IMR-90 (cell line): ENCODE data around the gene MPZL1. TPM values are rescaled to one million over a fixed set of nuclear protein-coding genes. Genes with fewer than 3 reads are reported as not detected.

Source experiments
- ATAC-seq: fragments of 200-7000 bp; cut with Tn5 transposase; 2 replicates; pipeline ENCODE4 v1.9.1; 2020; ENCODE audit warnings: low read depth, mild to moderate bottlenecking, moderate library complexity
- BruUV-seq: library from RNA; stranded (reverse); fragments of 400-500 nt; replicated peaks from 2 replicates; lab custom pipeline; 2021; lab: Mats Ljungman, UMichigan
- CTCF ChIA-PET: fragments of 300-600 bp; formaldehyde crosslinking; extraction: SDS; loops from one replicate; lab custom pipeline; 2021; ENCODE audit warnings: antibody characterized with exemption; lab: Yijun Ruan, JAX
- POLR2A ChIA-PET: fragments of 300-600 bp; sonication (Branson Sonifier 250); formaldehyde crosslinking; loops from one replicate; lab custom pipeline; 2022; ENCODE audit warnings: antibody characterized with exemption; ENCODE audit not compliant: unreplicated experiment; lab: Charles Lee
- DNase-seq: peaks from one replicate; pipeline ENCODE4 v3.0.0; 2013
- H2AFZ ChIP-seq: replicated peaks from 2 replicates; pipeline ENCODE3; 2013; ENCODE audit warnings: low read length, mild to moderate bottlenecking; ENCODE audit not compliant: poor library complexity
- H2AK5ac ChIP-seq: 2 replicates; pipeline ENCODE4 v1.6.1; 2013; ENCODE audit warnings: low read depth, low read length, inconsistent platforms
- H2AK9ac ChIP-seq: replicated peaks from 2 replicates; pipeline ENCODE3; 2013; ENCODE audit warnings: mild to moderate bottlenecking, low read depth, low read length, moderate library complexity; ENCODE audit not compliant: poor library complexity
- H2BK120ac ChIP-seq: 2 replicates; pipeline ENCODE4 v1.6.1; 2013; ENCODE audit warnings: low read depth, low read length, inconsistent platforms
- H2BK15ac ChIP-seq: 3 replicates; pipeline ENCODE4 v1.6.1; 2013; ENCODE audit warnings: low read depth, low read length, inconsistent platforms
- H2BK20ac ChIP-seq: 2 replicates; pipeline ENCODE4 v1.6.1; 2013; ENCODE audit warnings: low read depth, mild to moderate bottlenecking, inconsistent platforms, low read length, moderate library complexity
- H2BK5ac ChIP-seq: 2 replicates; pipeline ENCODE4 v1.6.1; 2013; ENCODE audit warnings: mild to moderate bottlenecking, low read depth, low read length, inconsistent platforms; ENCODE audit not compliant: poor library complexity, severe bottlenecking
- H3K14ac ChIP-seq: replicated peaks from 2 replicates; pipeline ENCODE4 v1.6.1; 2013; ENCODE audit warnings: low read depth, low read length, inconsistent platforms
- H3K18ac ChIP-seq: 2 replicates; pipeline ENCODE4 v1.6.1; 2013; ENCODE audit warnings: low read depth, low read length, control low read depth
- H3K23ac ChIP-seq: 2 replicates; pipeline ENCODE4 v1.6.1; 2013; ENCODE audit warnings: low read depth, low read length, inconsistent platforms
- H3K27ac ChIP-seq: 2 replicates; pipeline ENCODE4 v1.5.1; 2013; ENCODE audit warnings: mild to moderate bottlenecking, control low read depth, low read length; ENCODE audit not compliant: insufficient read depth
- H3K27me3 ChIP-seq: 2 replicates; pipeline ENCODE4 v1.6.1; 2013; ENCODE audit warnings: low read length; ENCODE audit not compliant: control insufficient read depth, insufficient read depth
- H3K36me3 ChIP-seq: 2 replicates; pipeline ENCODE4 v1.6.1; 2013; ENCODE audit warnings: low read length, mixed read lengths; ENCODE audit not compliant: control insufficient read depth, insufficient read depth
- H3K4ac ChIP-seq: 2 replicates; pipeline ENCODE4 v1.6.1; 2013; ENCODE audit warnings: low read depth, low read length, inconsistent platforms
- H3K4me1 ChIP-seq: 2 replicates; pipeline ENCODE4 v1.6.1; 2013; ENCODE audit warnings: low read length, mixed read lengths; ENCODE audit not compliant: control insufficient read depth, insufficient read depth
- H3K4me2 ChIP-seq: 2 replicates; pipeline ENCODE4 v1.6.1; 2013; ENCODE audit warnings: low read depth, mild to moderate bottlenecking, control low read depth, low read length, moderate library complexity
- H3K4me3 ChIP-seq: 2 replicates; pipeline ENCODE4 v1.5.1; 2013; ENCODE audit warnings: low read depth, mild to moderate bottlenecking, control low read depth, low read length, moderate library complexity; ENCODE audit not compliant: insufficient read depth
- H3K56ac ChIP-seq: 2 replicates; pipeline ENCODE4 v1.6.1; 2013; ENCODE audit warnings: low read length, inconsistent platforms; ENCODE audit not compliant: insufficient read depth; ENCODE audit errors: extremely low read depth
- H3K79me1 ChIP-seq, 2 experiments: 2 replicates each; pipeline ENCODE4 v1.6.1; 2013; ENCODE audit warnings: low read length in 2 of 2, inconsistent platforms in 1 of 2, low read depth in 1 of 2
- H3K9ac ChIP-seq: 2 replicates; pipeline ENCODE4 v1.6.1; 2013; ENCODE audit warnings: low read depth, low read length, control low read depth
- H3K9me1 ChIP-seq: 2 replicates; pipeline ENCODE4 v1.6.1; 2013; ENCODE audit warnings: low read length, inconsistent platforms; ENCODE audit not compliant: insufficient read depth
- H3K9me3 ChIP-seq: 2 replicates; pipeline ENCODE4 v1.6.1; 2013; ENCODE audit warnings: low read length; ENCODE audit not compliant: control insufficient read depth, insufficient read depth
- H4K20me1 ChIP-seq: 2 replicates; pipeline ENCODE4 v1.6.1; 2013; ENCODE audit warnings: low read length, inconsistent platforms; ENCODE audit not compliant: insufficient read depth
- H4K5ac ChIP-seq: 2 replicates; pipeline ENCODE4 v1.6.1; 2013; ENCODE audit warnings: mild to moderate bottlenecking, low read depth, low read length, control low read depth
- H4K8ac ChIP-seq, 2 experiments: 2 replicates each; pipeline ENCODE4 v1.6.1; 2013; ENCODE audit warnings: low read depth in 2 of 2, low read length in 2 of 2, control low read depth in 1 of 2, inconsistent platforms in 1 of 2
- H4K91ac ChIP-seq: 2 replicates; pipeline ENCODE4 v1.6.1; 2013; ENCODE audit warnings: low read depth, low read length, inconsistent platforms; ENCODE audit not compliant: insufficient read depth
- BHLHE40 ChIP-seq: fragments of 150-350 bp; IDR thresholded peaks from 2 replicates; pipeline ENCODE4 v1.6.1; 2016; ENCODE audit warnings: mild to moderate bottlenecking, low read depth, low read length
- CEBPB ChIP-seq: IDR thresholded peaks from 2 replicates; pipeline ENCODE4 v1.6.1; 2012; ENCODE audit warnings: low read depth, low read length, improper control_type of control experiment
- CHD1 ChIP-seq: IDR thresholded peaks from 2 replicates; pipeline ENCODE4 v1.6.1; 2012; ENCODE audit warnings: low read depth, low read length, improper control_type of control experiment
- CTCF ChIP-seq: conservative IDR thresholded peaks from 2 replicates; pipeline ENCODE4 v1.5.1; 2012; ENCODE audit warnings: mild to moderate bottlenecking, low read depth, low read length, improper control_type of control experiment
- ELK1 ChIP-seq: fragments of 150-350 bp; IDR thresholded peaks from 2 replicates; pipeline ENCODE4 v1.6.1; 2016; ENCODE audit warnings: low read depth, mild to moderate bottlenecking, low read length, moderate library complexity, borderline replicate concordance
- FOS ChIP-seq: fragments of 150-350 bp; IDR thresholded peaks from 2 replicates; pipeline ENCODE4 v1.6.1; 2016; ENCODE audit warnings: low read depth, low read length
- MAFK ChIP-seq: IDR thresholded peaks from 2 replicates; pipeline ENCODE4 v1.6.1; 2012; ENCODE audit warnings: low read depth, low read length, improper control_type of control experiment
- MAZ ChIP-seq: IDR thresholded peaks from 2 replicates; pipeline ENCODE4 v1.6.1; 2012; ENCODE audit warnings: low read depth, mild to moderate bottlenecking, low read length, improper control_type of control experiment, moderate library complexity, borderline replicate concordance
- MXI1 ChIP-seq: IDR thresholded peaks from 2 replicates; pipeline ENCODE4 v1.6.1; 2012; ENCODE audit warnings: low read depth, mild to moderate bottlenecking, low read length, moderate library complexity, borderline replicate concordance
- NFE2L2 ChIP-seq: fragments of 150-350 bp; IDR thresholded peaks from 2 replicates; pipeline ENCODE4 v1.6.1; 2016; ENCODE audit warnings: low read depth, mild to moderate bottlenecking, low read length
- POLR2A ChIP-seq: IDR thresholded peaks from 2 replicates; pipeline ENCODE4 v1.6.1; 2012; ENCODE audit warnings: mild to moderate bottlenecking, low read depth, low read length
- RAD21 ChIP-seq: IDR thresholded peaks from 2 replicates; pipeline ENCODE4 v1.6.1; 2012; ENCODE audit warnings: low read length, improper control_type of control experiment
- RCOR1 ChIP-seq: IDR thresholded peaks from 2 replicates; pipeline ENCODE4 v1.6.1; 2012; ENCODE audit warnings: mild to moderate bottlenecking, low read length, improper control_type of control experiment; ENCODE audit not compliant: insufficient replicate concordance
- RFX5 ChIP-seq: IDR thresholded peaks from 2 replicates; pipeline ENCODE4 v1.8.0; 2012; ENCODE audit warnings: low read depth, mild to moderate bottlenecking, low read length, moderate library complexity
- SMC3 ChIP-seq: fragments of 150-350 bp; IDR thresholded peaks from 2 replicates; pipeline ENCODE4 v1.6.1; 2016; ENCODE audit warnings: low read depth, mild to moderate bottlenecking, antibody characterized with exemption, low read length, moderate library complexity
- USF2 ChIP-seq: fragments of 150-350 bp; IDR thresholded peaks from 2 replicates; pipeline ENCODE4 v1.6.1; 2017; ENCODE audit warnings: mild to moderate bottlenecking, antibody characterized with exemption, low read length, low read depth
- WGBS, 2 experiments: methylation state at CpG; one replicate each; pipeline versions ENCODE4 v1.1.5 to v1.1.7; 2013; ENCODE audit warnings: missing lambda C conversion rate in 2 of 2; ENCODE audit not compliant: insufficient read length in 1 of 2; ENCODE audit errors: extremely low coverage in 2 of 2; 5-methylcytosine and 5-hydroxymethylcytosine counted together
- dilution Hi-C: fragments of 300-500 bp; cut with HindIII; formaldehyde crosslinking; loops from one replicate; pipeline ENCODE4 v1.14.3; 2018; ENCODE audit warnings: low sequenced_read_pairs; ENCODE audit not compliant: unreplicated experiment
- in situ Hi-C: fragments of 300-500 bp; cut with MboI; formaldehyde crosslinking; loops from 3 replicates; pipeline ENCODE4 v1.14.3; 2019; ENCODE audit warnings: low sequenced_read_pairs, inconsistent platforms, mixed read lengths
- intact Hi-C: fragments of 100-400 bp; cut with micrococcal nuclease; formaldehyde crosslinking; loops from 2 replicates; pipeline ENCODE4 v1.10.0; 2022
- polyA plus RNA-seq, 3 experiments: library from polyadenylated mRNA; depleted of rRNA; stranded (reverse); fragments of >200 nt; gene quantifications; 2 replicates each; pipeline ENCODE4 v1.2.3, GENCODE V29; 2012; ENCODE audit warnings: low replicate concordance in 1 of 3
- total RNA-seq: library from RNA; depleted of rRNA; stranded (reverse); fragments of >200 nt; gene quantifications from 2 replicates; pipeline ENCODE4 v1.2.3, GENCODE V29; 2012

Gene MPZL1
- total and polyA plus RNA-seq, 2 of the 4 experiments (the other 2 are of a cell fraction): 55.3 to 87.3 TPM

GRCh38 chr1:167772436-167772835 is 50.7 kb downstream of the MPZL1 start:
- CTCF ChIA-PET: no interaction called here
- POLR2A ChIA-PET: no interaction called here

More at GRCh38 chr1:167772436-167772835, 50.7 kb downstream of the MPZL1 start:
- H2BK120ac ChIP-seq: no peak overlapping the region
- no peak overlapping the region for H2AK9ac ChIP-seq
- H4K8ac ChIP-seq: no peak overlapping the region
- dilution Hi-C loops (no loop called here), in situ Hi-C loops (no loop called here), intact Hi-C loops (no loop called here)
- H3K27me3 ChIP-seq: no peaks in the 10 kb centered on the region
- no peak overlapping the region for H3K18ac ChIP-seq
- H2BK20ac ChIP-seq: no peak overlapping the region
- H4K91ac ChIP-seq: no peak overlapping the region
- WGBS, 2 experiments: 80% methylated on average over 1 of the region's 4 CpGs; no CpG with 5 or more reads in 1 of the 2 experiments
- H3K4me2 ChIP-seq: no peak overlapping the region
- no peaks in the 10 kb centered on the region for H3K9me3 ChIP-seq
- H3K36me3 ChIP-seq: peaks cover 31% of the 10 kb centered on the region
- DNase-seq (no peak), ATAC-seq (no peak)
- no peak for TF ChIP-seq CTCF
- no peak for TF ChIP-seq RCOR1
- no peak for TF ChIP-seq USF2
- no peak for TF ChIP-seq BHLHE40
- TF ChIP-seq SMC3: no peak
- TF ChIP-seq POLR2A: no peak
- no peak for TF ChIP-seq CHD1
- no peak for TF ChIP-seq CEBPB
- TF ChIP-seq RFX5: no peak
- TF ChIP-seq MAFK: no peak
- no peak for TF ChIP-seq MXI1
- no peak for TF ChIP-seq RAD21
- TF ChIP-seq NFE2L2: no peak
- TF ChIP-seq MAZ: no peak
- TF ChIP-seq ELK1: no peak
- no peak for TF ChIP-seq FOS
- no peak overlapping the region for H2AFZ ChIP-seq
- H2BK15ac ChIP-seq: no peak overlapping the region
- no peak overlapping the region for H3K4ac ChIP-seq
- H2AK5ac ChIP-seq: no peak overlapping the region
- no peak overlapping the region for H3K23ac ChIP-seq
- H4K20me1 ChIP-seq: peaks cover 35% of the 10 kb centered on the region
- peaks cover 42 to 70% of the 10 kb centered on the region in 2 experiments for H3K79me1 ChIP-seq
- no peak overlapping the region for H3K4me3 ChIP-seq
- H3K9me1 ChIP-seq: peaks cover 19% of the 10 kb centered on the region
- no peak overlapping the region for H3K27ac ChIP-seq
- H3K14ac ChIP-seq: no peak overlapping the region
- peaks cover 8% of the 10 kb centered on the region for H3K4me1 ChIP-seq
- H4K5ac ChIP-seq: no peak overlapping the region
- BruUV-seq: no TSS peak
- no peak overlapping the region for H2BK5ac ChIP-seq
- H3K56ac ChIP-seq: no peak overlapping the region
- no peak overlapping the region for H3K9ac ChIP-seq
